ENCODE measurements around the gene STRN3.
A peak's percentile ranks its signal among the peaks of the same experiment; 100 is the strongest.

DNA sequence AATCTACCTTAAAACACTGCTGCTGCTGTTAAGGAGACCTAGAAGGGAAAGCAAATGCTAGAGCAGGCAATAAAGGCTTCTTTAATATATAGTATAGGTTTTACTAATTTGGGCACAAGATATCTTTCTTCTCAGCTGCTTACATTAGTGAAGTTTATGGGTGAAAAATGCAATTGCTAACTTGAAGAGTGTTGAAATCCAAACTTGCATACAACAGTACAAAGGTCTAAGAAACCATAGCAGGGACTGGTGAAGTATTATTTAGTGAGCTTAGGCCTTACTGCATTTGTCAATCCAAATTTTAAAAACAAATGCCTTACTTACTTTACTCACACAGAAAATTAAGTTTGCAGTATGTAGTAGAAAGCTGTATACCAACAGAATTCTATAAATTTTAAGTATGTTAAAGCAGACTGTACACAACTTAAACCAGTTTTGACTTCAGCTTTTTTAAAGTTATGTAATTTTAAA lies 2.1 kb downstream of the STRN3 start:
- TF ChIP-seq CTCF (IDR thresholded peaks at IDR 0.05; ENCODE audit: low read depth, low read length, missing input control) = no peak
- no peak for TF ChIP-seq GABPA (IDR thresholded peaks at IDR 0.05 in 1 of 2, conservative IDR thresholded peaks at IDR 0.05 in 1 of 2)
- TF ChIP-seq YY1 (IDR thresholded peaks at IDR 0.05) = peak; percentile 72
- TF ChIP-seq TAF1 (conservative IDR thresholded peaks at IDR 0.05) = no peak

All from liver (tissue), 3 donors.